Measurements from ENCODE around the gene COL28A1. TPM values are rescaled to one million over a fixed set of nuclear protein-coding genes. Genes with fewer than 3 reads are reported as not detected.

Gene COL28A1
- total RNA-seq, 4 donors from 2014 or later: 0.25 to 3.0 (median 0.65) TPM

DNA sequence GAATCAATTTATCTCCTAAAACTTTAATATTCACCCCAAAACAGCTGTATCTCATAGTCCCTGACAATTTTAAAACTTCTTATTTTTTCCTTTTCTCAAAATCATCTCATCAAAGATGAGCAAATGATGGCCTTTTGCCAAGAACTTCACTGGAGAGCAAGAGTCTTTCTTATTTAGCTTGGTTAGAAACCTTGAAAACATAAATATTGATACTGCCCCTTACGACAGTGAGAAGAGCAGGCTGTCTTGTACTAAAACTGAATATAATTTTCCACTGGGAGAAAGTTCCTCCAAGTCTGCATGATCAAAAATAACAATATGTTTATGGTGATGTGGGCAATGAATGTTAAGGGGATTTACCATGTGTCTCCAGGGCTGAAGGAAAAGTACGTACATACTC lies 109.0 kb downstream of the COL28A1 start:
- ATAC-seq (ENCODE audit: low FRiP score): no peak
- DNase-seq (ENCODE audit: low spot score): no peak
- TF ChIP-seq, protein P1, sequence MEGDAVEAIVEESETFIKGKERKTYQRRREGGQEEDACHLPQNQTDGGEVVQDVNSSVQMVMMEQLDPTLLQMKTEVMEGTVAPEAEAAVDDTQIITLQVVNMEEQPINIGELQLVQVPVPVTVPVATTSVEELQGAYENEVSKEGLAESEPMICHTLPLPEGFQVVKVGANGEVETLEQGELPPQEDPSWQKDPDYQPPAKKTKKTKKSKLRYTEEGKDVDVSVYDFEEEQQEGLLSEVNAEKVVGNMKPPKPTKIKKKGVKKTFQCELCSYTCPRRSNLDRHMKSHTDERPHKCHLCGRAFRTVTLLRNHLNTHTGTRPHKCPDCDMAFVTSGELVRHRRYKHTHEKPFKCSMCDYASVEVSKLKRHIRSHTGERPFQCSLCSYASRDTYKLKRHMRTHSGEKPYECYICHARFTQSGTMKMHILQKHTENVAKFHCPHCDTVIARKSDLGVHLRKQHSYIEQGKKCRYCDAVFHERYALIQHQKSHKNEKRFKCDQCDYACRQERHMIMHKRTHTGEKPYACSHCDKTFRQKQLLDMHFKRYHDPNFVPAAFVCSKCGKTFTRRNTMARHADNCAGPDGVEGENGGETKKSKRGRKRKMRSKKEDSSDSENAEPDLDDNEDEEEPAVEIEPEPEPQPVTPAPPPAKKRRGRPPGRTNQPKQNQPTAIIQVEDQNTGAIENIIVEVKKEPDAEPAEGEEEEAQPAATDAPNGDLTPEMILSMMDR (IDR thresholded peaks at IDR 0.05): no peak

GRCh38 chr7:7425321-7425720 lies 110.4 kb downstream of the COL28A1 start:
- no peak for ATAC-seq (ENCODE audit: low FRiP score)
- DNase-seq (ENCODE audit: low spot score): no peak
- TF ChIP-seq, protein P1 (IDR thresholded peaks at IDR 0.05): no peak

GRCh38 chr7:7424151-7424873 lies 111.4 kb downstream of the COL28A1 start:
- TF ChIP-seq, protein P1 (IDR thresholded peaks at IDR 0.05): peak in 1 of 3 donors; percentile 25
- DNase-seq (ENCODE audit: low spot score): peak; percentile 27
- peak; percentile 59 for ATAC-seq (ENCODE audit: low FRiP score)

DNA sequence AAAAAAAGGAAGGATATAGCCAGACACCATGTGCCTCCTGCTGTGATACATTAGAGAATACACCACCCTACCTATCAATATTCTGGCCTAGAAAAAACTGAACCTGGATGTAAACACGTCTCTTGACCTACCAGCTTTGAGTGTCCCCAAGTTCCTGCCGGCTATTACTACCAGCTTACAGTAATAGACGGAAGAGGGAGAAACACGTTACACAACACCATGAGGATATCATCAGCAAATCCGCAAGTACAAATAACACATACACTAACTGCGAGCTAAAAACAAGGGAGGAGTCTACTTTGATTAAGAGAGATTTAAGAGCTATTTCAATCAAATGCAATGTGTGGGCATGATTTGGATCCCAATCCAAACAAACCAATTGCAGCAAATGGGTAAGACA lies 113.0 kb downstream of the COL28A1 start:
- DNase-seq (ENCODE audit: low spot score) (no peak), ATAC-seq (ENCODE audit: low FRiP score) (no peak)
- TF ChIP-seq, protein P1 (IDR thresholded peaks at IDR 0.05): no peak

DNA sequence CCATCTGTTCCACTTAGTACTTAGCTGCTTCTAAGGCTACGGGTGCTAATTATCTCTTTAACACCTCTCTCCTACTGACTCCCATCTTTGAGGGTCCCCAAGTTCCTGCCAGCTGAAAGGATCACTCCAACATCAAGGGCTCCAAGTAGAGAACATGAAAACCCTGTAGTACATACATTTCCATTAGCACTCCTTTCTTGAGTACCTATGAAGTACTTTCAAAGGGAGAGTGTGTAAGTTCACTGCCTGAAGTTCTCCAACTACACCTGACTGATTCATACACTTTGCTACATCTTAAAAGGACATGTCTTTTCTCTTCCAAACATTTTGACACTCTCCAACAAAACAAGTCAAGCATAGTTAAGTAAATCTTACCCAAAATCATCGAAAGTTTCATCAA lies 113.8 kb downstream of the COL28A1 start:
- TF ChIP-seq, protein P1 (IDR thresholded peaks at IDR 0.05): no peak
- ATAC-seq (ENCODE audit: low FRiP score): no peak
- no peak for DNase-seq (ENCODE audit: low spot score)

GRCh38 chr7:7418997-7419396 lies 116.7 kb downstream of the COL28A1 start:
- TF ChIP-seq, protein P1 (IDR thresholded peaks at IDR 0.05): no peak
- ATAC-seq (ENCODE audit: low FRiP score): no peak
- no peak for DNase-seq (ENCODE audit: low spot score)

GRCh38 chr7:7417851-7418250 lies 117.8 kb downstream of the COL28A1 start:
- TF ChIP-seq, protein P1 (IDR thresholded peaks at IDR 0.05): no peak
- ATAC-seq (ENCODE audit: low FRiP score) (no peak), DNase-seq (ENCODE audit: low spot score) (no peak)

Measured in omental fat pad (tissue), 4 donors.